ENCODE data around the gene ITGA3.

The ITGA3 gene

DNA sequence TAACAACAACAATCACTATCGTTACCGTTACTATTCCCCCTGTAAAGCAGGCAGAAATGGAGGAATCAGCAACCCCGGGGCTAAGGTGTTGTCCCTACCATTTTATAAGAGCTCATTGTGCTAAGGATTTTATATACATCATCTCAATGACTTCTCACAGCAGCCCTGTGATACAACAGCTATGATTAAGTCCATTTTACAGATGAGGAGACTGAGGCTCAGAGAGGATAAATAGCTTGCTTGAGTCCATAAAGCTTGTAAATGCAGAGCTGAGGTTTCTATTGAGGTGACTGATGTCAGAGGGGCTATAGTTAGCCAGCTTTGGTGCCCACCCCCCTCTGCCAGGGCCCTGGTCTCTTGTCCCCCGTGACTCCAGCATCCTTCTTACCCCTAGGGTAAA, 22.5 kb downstream of the ITGA3 start:
- Histone ChIP-seq H3K4me3 (ENCODE audit: low read depth in 1 of 2, low read length in 2 of 2) (no peak overlapping the region), H3K27ac (ENCODE audit: low read depth, low read length) (no peak overlapping the region), H3K36me3 (ENCODE audit: control insufficient read depth in 1 of 2, insufficient read depth in 2 of 2, low read length in 2 of 2) (peaks cover 51 to 81% of the 10 kb centered on the region in 2 donors), H3K9ac (ENCODE audit: low read depth in 1 of 2, low read length in 2 of 2) (no peak overlapping the region), H3K27me3 (ENCODE audit: control insufficient read depth in 1 of 2, insufficient read depth in 2 of 2, low read length in 2 of 2) (no peaks in the 10 kb centered on the region), H3K9me3 (ENCODE audit: control insufficient read depth in 1 of 2, low read length in 2 of 2) (no peaks in the 10 kb centered on the region), H3K4me1 (ENCODE audit: control insufficient read depth in 1 of 2, insufficient read depth in 2 of 2, low read length in 2 of 2) (peaks cover 7 to 14% of the 10 kb centered on the region in 2 donors)

DNA sequence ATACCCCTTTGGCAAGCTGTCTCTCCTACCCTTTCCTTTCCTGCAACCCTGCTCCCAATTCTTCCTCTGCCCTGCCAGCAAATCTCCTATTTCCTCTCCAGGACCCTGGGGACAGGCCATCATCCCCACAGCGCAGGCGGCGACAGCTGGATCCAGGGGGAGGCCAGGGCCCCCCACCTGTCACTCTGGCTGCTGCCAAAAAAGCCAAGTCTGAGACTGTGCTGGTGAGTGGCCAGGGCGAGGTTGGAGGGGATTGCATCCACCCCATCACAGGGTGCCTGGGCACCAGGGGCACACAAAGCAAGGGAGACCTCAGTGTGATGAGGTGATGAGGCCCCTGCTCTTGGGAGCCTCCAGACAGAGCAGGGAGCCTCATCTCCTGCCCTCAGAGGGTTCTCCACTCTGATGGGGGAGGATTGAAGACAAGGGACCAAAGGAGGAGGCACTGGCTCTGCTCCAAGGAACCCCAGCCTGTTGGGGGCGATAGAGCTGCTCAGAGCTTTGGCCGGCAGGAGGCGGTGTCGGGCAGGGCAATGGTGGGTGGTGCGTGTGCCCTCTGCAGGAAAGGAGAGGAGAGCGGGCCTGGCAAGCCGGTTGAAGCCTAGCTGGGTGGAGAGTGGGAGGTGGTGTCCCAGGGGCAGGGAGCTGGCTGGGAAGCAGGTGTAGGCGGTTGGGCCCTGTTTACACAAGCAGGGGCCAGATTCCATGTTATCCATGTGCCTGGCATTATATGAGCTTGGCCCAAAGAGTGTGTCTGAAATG, 23.6 kb downstream of the ITGA3 start:
- H3K4me1 ChIP-seq (ENCODE audit: control insufficient read depth in 1 of 2, insufficient read depth in 2 of 2, low read length in 2 of 2): peaks cover 7 to 14% of the 10 kb centered on the region in 2 donors
- H3K36me3 ChIP-seq (ENCODE audit: control insufficient read depth in 1 of 2, insufficient read depth in 2 of 2, low read length in 2 of 2): peaks cover 41 to 71% of the 10 kb centered on the region in 2 donors
- H3K4me3 ChIP-seq (ENCODE audit: low read depth in 1 of 2, low read length in 2 of 2): no peak overlapping the region
- H3K27ac ChIP-seq (ENCODE audit: low read depth, low read length): no peak overlapping the region
- no peaks in the 10 kb centered on the region for H3K27me3 ChIP-seq (ENCODE audit: control insufficient read depth in 1 of 2, insufficient read depth in 2 of 2, low read length in 2 of 2)
- H3K9ac ChIP-seq (ENCODE audit: low read depth in 1 of 2, low read length in 2 of 2): no peak overlapping the region
- no peaks in the 10 kb centered on the region for H3K9me3 ChIP-seq (ENCODE audit: control insufficient read depth in 1 of 2, low read length in 2 of 2)

DNA sequence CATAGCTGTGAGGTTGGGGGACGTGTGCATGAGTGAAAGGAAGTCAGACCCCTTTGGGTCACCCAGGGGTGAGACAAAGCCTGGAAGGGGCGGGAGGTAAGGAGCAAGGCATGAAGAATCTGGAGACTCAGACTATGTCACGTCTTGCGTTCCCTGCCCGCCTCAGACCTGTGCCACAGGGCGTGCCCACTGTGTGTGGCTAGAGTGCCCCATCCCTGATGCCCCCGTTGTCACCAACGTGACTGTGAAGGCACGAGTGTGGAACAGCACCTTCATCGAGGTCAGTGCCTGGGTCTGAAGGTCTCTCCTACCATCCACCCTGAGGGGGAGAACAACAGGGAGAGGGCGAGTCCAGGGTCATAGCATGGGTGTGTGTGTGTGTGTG, 24.2 kb downstream of the ITGA3 start:
- no peaks in the 10 kb centered on the region for H3K9me3 ChIP-seq (ENCODE audit: control insufficient read depth in 1 of 2, low read length in 2 of 2)
- no peak overlapping the region for H3K4me3 ChIP-seq (ENCODE audit: low read depth in 1 of 2, low read length in 2 of 2)
- peaks cover 36 to 66% of the 10 kb centered on the region in 2 donors for H3K36me3 ChIP-seq (ENCODE audit: control insufficient read depth in 1 of 2, insufficient read depth in 2 of 2, low read length in 2 of 2)
- no peak overlapping the region for H3K9ac ChIP-seq (ENCODE audit: low read depth in 1 of 2, low read length in 2 of 2)
- no peak overlapping the region for H3K27ac ChIP-seq (ENCODE audit: low read depth, low read length)
- peaks cover 7 to 14% of the 10 kb centered on the region in 2 donors for H3K4me1 ChIP-seq (ENCODE audit: control insufficient read depth in 1 of 2, insufficient read depth in 2 of 2, low read length in 2 of 2)
- H3K27me3 ChIP-seq (ENCODE audit: control insufficient read depth in 1 of 2, insufficient read depth in 2 of 2, low read length in 2 of 2): no peaks in the 10 kb centered on the region

DNA sequence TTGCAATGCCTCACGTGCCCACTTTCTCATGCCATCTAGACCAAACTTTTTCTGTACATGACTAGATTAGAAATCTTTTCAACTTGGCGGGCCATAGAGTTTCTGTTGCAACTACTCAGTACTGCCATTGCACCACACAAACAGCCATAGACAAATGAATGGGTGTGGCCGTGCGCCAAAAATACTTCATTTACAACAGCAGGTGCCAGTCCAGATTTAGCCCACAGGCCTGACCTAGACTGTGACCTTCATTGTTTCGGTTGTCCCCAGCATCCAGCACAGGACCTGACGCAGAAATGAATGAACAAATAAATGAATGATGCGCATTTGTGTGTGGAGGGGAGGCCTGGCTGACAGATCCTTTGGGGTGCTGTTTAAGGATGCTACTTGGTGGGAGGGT, 24.9 kb downstream of the ITGA3 start:
- Histone ChIP-seq H3K4me3 (ENCODE audit: low read depth in 1 of 2, low read length in 2 of 2) (no peak overlapping the region), H3K4me1 (ENCODE audit: control insufficient read depth in 1 of 2, insufficient read depth in 2 of 2, low read length in 2 of 2) (peaks cover 7 to 14% of the 10 kb centered on the region in 2 donors), H3K27ac (ENCODE audit: low read depth, low read length) (no peak overlapping the region), H3K9me3 (ENCODE audit: control insufficient read depth in 1 of 2, low read length in 2 of 2) (no peaks in the 10 kb centered on the region), H3K9ac (ENCODE audit: low read depth in 1 of 2, low read length in 2 of 2) (no peak overlapping the region), H3K36me3 (ENCODE audit: control insufficient read depth in 1 of 2, insufficient read depth in 2 of 2, low read length in 2 of 2) (peaks cover 32 to 58% of the 10 kb centered on the region in 2 donors), H3K27me3 (ENCODE audit: control insufficient read depth in 1 of 2, insufficient read depth in 2 of 2, low read length in 2 of 2) (no peaks in the 10 kb centered on the region)

DNA sequence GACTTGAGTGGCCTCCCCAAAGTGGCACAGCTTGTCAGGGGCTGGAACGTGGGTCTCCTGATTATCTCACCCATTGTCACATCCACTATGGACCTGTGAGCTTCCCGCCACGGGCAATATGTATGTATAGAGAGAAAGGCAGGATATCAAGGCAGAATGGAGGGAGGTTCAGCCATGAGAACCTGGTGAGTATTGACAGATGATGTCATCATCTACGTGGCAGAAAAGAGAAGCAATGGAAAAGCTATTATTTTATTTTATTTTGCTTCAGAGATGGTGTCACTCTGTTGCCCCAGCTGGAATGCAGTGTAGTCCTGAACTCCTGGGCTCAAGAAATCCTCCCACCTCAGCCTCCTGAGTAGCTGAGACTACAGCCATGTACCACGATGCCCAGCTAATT, 25.8 kb downstream of the ITGA3 start:
- H3K27me3 ChIP-seq (ENCODE audit: control insufficient read depth in 1 of 2, insufficient read depth in 2 of 2, low read length in 2 of 2): no peaks in the 10 kb centered on the region
- H3K36me3 ChIP-seq (ENCODE audit: control insufficient read depth in 1 of 2, insufficient read depth in 2 of 2, low read length in 2 of 2): peaks cover 32 to 50% of the 10 kb centered on the region in 2 donors
- no peaks in the 10 kb centered on the region for H3K9me3 ChIP-seq (ENCODE audit: control insufficient read depth in 1 of 2, low read length in 2 of 2)
- no peak overlapping the region for H3K9ac ChIP-seq (ENCODE audit: low read depth in 1 of 2, low read length in 2 of 2)
- H3K27ac ChIP-seq (ENCODE audit: low read depth, low read length): no peak overlapping the region
- H3K4me3 ChIP-seq (ENCODE audit: low read depth in 1 of 2, low read length in 2 of 2): no peak overlapping the region
- H3K4me1 ChIP-seq (ENCODE audit: control insufficient read depth in 1 of 2, insufficient read depth in 2 of 2, low read length in 2 of 2): peaks cover 7 to 14% of the 10 kb centered on the region in 2 donors

DNA sequence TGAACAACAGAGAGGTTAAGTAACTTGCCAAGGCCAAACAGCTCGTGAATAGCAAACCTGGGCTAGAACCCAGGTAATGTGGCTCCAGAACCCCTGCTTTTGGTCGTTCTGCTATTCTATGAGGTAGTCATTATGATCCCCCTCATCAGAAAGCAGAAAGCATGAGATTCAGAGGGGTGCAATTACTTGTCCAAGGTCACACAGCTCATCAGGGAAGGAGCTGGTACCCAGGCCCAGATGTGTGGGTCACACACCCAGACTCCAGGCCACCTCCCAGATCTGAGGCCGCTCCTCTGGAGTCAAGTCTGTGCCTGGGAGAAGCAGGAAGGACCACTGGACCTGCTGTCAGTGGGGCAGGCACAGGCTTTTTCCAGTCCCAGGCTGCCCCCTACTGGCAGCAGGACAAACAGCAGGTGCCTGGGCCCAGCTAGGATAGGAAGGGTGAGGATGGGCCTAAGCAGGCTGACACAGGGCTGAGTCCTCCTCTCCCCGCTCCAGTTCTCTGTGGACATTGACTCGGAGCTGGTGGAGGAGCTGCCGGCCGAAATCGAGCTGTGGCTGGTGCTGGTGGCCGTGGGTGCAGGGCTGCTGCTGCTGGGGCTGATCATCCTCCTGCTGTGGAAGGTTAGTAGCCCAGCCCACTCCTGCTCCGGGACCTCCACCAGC, 31.5 kb downstream of the ITGA3 start:
- Histone ChIP-seq H3K27me3 (ENCODE audit: control insufficient read depth in 1 of 2, insufficient read depth in 2 of 2, low read length in 2 of 2) (no peaks in the 10 kb centered on the region), H3K27ac (ENCODE audit: low read depth, low read length) (no peak overlapping the region), H3K9ac (ENCODE audit: low read depth in 1 of 2, low read length in 2 of 2) (no peak overlapping the region), H3K36me3 (ENCODE audit: control insufficient read depth in 1 of 2, insufficient read depth in 2 of 2, low read length in 2 of 2) (peaks cover 3 to 20% of the 10 kb centered on the region in 2 donors), H3K4me1 (ENCODE audit: control insufficient read depth in 1 of 2, insufficient read depth in 2 of 2, low read length in 2 of 2) (no peaks in the 10 kb centered on the region), H3K9me3 (ENCODE audit: control insufficient read depth in 1 of 2, low read length in 2 of 2) (no peaks in the 10 kb centered on the region), H3K4me3 (ENCODE audit: low read depth in 1 of 2, low read length in 2 of 2) (no peak overlapping the region)

DNA sequence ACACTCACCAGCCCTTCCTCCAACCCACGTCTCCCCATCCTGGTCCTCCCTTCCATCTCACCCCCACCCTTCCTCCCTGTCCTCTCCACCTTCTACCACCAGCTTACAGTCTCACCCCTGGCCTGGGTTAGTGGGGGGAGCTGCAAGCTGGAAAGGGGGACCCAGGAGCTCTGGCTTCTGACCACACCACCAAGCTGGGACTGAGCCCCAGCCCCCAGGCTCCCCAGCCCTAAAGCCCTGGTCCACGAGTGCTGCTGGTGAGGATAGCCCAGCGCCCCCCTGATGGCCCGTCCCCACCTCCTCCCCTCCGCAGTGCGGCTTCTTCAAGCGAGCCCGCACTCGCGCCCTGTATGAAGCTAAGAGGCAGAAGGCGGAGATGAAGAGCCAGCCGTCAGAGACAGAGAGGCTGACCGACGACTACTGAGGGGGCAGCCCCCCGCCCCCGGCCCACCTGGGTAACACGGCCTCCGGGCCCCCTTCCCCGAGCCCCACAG, 32.0 kb downstream of the ITGA3 start:
- Histone ChIP-seq H3K27ac (ENCODE audit: low read depth, low read length) (no peak overlapping the region), H3K4me1 (ENCODE audit: control insufficient read depth in 1 of 2, insufficient read depth in 2 of 2, low read length in 2 of 2) (no peaks in the 10 kb centered on the region), H3K27me3 (ENCODE audit: control insufficient read depth in 1 of 2, insufficient read depth in 2 of 2, low read length in 2 of 2) (no peaks in the 10 kb centered on the region), H3K36me3 (ENCODE audit: control insufficient read depth in 1 of 2, insufficient read depth in 2 of 2, low read length in 2 of 2) (peaks cover 3 to 20% of the 10 kb centered on the region in 2 donors), H3K9ac (ENCODE audit: low read depth in 1 of 2, low read length in 2 of 2) (no peak overlapping the region), H3K9me3 (ENCODE audit: control insufficient read depth in 1 of 2, low read length in 2 of 2) (no peaks in the 10 kb centered on the region), H3K4me3 (ENCODE audit: low read depth in 1 of 2, low read length in 2 of 2) (no peak overlapping the region)

DNA sequence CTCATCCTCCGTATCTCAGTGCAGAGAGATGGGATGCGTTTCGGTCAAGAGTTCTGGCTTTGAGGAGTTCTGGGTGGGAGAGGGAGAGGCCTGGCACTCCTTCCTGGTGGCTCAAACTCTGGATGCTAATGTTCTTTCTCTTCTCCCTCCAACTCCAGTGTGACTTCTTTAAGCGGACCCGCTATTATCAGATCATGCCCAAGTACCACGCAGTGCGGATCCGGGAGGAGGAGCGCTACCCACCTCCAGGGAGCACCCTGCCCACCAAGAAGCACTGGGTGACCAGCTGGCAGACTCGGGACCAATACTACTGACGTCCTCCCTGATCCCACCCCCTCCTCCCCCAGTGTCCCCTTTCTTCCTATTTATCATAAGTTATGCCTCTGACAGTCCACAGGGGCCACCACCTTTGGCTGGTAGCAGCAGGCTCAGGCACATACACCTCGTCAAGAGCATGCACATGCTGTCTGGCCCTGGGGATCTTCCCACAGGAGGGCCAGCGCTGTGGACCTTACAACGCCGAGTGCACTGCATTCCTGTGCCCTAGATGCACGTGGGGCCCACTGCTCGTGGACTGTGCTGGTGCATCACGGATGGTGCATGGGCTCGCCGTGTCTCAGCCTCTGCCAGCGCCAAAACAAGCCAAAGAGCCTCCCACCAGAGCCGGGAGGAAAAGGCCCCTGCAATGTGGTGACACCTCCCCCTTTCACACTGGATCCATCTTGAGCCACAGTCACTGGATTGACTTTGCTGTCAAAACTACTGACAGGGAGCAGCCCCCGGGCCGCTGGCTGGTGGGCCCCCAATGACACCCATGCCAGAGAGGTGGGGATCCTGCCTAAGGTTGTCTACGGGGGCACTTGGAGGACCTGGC, 33.3 kb downstream of the ITGA3 start:
- Histone ChIP-seq H3K36me3 (ENCODE audit: control insufficient read depth in 1 of 2, insufficient read depth in 2 of 2, low read length in 2 of 2) (peaks cover 3 to 20% of the 10 kb centered on the region in 2 donors), H3K9ac (ENCODE audit: low read depth in 1 of 2, low read length in 2 of 2) (no peak overlapping the region), H3K27ac (ENCODE audit: low read depth, low read length) (no peak overlapping the region)

DNA sequence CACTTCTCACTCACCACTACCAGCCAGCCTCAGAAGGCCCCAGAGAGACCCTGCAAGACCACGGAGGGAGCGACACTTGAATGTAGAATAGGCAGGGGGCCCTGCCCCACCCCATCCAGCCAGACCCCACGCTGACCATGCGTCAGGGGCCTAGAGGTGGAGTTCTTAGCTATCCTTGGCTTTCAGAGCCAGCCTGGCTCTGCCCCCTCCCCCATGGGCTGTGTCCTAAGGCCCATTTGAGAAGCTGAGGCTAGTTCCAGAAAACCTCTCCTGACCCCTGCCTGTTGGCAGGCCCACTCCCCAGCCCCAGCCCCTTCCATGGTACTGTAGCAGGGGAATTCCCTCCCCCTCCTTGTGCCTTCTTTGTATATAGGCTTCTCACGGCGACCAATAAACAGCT, 34.2 kb downstream of the ITGA3 start:
- H3K4me1 ChIP-seq (ENCODE audit: control insufficient read depth in 1 of 2, insufficient read depth in 2 of 2, low read length in 2 of 2): peaks cover 4 to 6% of the 10 kb centered on the region in 2 donors
- no peaks in the 10 kb centered on the region for H3K27me3 ChIP-seq (ENCODE audit: control insufficient read depth in 1 of 2, insufficient read depth in 2 of 2, low read length in 2 of 2)
- H3K36me3 ChIP-seq (ENCODE audit: control insufficient read depth in 1 of 2, insufficient read depth in 2 of 2, low read length in 2 of 2): peaks cover 3 to 20% of the 10 kb centered on the region in 2 donors
- no peak overlapping the region for H3K9ac ChIP-seq (ENCODE audit: low read depth in 1 of 2, low read length in 2 of 2)
- no peaks in the 10 kb centered on the region for H3K9me3 ChIP-seq (ENCODE audit: control insufficient read depth in 1 of 2, low read length in 2 of 2)
- H3K27ac ChIP-seq (ENCODE audit: low read depth, low read length): no peak overlapping the region
- no peak overlapping the region for H3K4me3 ChIP-seq (ENCODE audit: low read depth in 1 of 2, low read length in 2 of 2)

More for the DNA sequence above, 33.3 kb downstream of the ITGA3 start:
- no peaks in the 10 kb centered on the region for H3K27me3 ChIP-seq (ENCODE audit: control insufficient read depth in 1 of 2, insufficient read depth in 2 of 2, low read length in 2 of 2)
- H3K9me3 ChIP-seq (ENCODE audit: control insufficient read depth in 1 of 2, low read length in 2 of 2): no peaks in the 10 kb centered on the region
- peaks cover 0 to 4% of the 10 kb centered on the region in 2 donors for H3K4me1 ChIP-seq (ENCODE audit: control insufficient read depth in 1 of 2, insufficient read depth in 2 of 2, low read length in 2 of 2)
- no peak overlapping the region for H3K4me3 ChIP-seq (ENCODE audit: low read depth in 1 of 2, low read length in 2 of 2)
